DMS53 treated with DMSO at 0.1 percent for 48 hours (cell line): ENCODE data around the gene HELQ.
"Not testable (repeated sequence)": the region's sequence is repeated elsewhere in the genome, so short reads cannot be mapped to it uniquely, and the experiment has no call there.

Experiments
- DNase-seq: peaks from one replicate; lab custom pipeline; 2025; ENCODE audit not compliant: unreplicated experiment; lab: John Stamatoyannopoulos, UW

HELQ gene

DNA sequence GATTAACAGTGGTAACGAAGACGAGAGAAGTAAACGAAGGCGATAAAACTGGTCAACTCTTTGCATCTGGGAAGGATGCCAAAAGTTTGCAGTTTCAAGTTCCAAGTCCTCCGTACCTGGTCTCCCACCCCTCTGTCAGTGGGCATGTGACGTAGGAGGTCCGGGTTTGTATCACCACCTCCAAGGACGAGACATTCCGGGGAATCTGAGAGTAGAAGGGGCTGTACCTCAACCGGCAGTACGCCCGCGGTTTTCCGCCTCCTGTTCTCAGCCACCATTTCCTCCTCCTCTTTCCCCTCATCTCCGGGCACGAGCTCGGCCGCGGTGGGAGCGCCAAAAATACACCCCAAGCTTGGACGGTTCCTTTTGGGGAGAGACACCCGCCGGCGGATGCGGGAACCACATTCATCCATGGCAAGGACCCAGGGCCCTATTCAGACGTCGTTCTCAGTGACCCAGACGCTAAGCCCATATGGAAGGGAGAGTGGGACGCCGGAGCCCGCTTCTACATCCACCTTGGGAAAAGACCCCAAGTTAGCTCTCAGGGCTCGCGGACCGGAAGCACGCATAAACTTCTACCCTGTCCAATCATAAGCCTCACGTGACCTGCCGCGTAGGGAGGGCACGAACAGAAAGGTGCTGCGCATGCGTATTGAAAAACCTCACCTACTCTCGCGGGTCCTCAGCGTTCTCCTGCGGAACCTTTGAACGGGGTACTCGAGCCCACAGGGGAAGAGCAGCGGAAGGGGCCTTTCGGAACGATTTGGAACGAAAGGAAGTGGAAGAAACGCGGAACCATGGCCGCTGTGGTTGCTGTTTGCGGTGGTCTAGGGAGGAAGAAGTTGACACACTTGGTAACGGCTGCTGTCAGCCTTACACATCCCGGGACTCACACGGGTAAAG, at the start of gene HELQ, which contains the start of gene MRPS18C:
HELQ (minus strand) TSS at position 543 of the 903 bp plus-strand sequence; CDS start at position 413, 130 bp downstream.
MRPS18C (plus strand) TSS at position 778 of the 903 bp plus-strand sequence; CDS start at position 798, 20 bp downstream.
- peak; percentile 93 for DNase-seq

- no peak for DNase-seq
Observed at GRCh38 chr4:83504996-83505395, 49.4 kb upstream of the HELQ start.

DNA sequence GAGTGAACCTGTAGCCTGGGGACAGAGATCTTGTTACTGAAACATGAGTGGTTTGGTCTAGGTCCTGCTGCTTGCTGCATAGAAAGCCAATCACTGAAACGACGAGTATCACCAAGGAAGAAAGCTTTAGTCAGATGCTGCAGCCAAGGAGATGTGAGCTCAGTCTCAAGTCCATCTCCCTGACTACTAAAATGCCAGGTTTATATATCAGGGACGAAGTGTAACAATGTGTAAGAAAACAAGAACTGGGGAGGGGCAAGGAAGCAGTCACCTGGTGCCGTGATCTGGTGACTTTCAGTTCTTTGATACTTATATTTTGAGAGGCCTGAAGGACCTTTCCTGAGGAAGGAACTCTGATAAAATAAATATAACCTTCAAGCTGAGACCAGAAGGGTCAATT, 48.9 kb upstream of the HELQ start:
- no peak for DNase-seq

GRCh38 chr4:83503974-83504373, 48.4 kb upstream of the HELQ start:
- no peak for DNase-seq

DNA sequence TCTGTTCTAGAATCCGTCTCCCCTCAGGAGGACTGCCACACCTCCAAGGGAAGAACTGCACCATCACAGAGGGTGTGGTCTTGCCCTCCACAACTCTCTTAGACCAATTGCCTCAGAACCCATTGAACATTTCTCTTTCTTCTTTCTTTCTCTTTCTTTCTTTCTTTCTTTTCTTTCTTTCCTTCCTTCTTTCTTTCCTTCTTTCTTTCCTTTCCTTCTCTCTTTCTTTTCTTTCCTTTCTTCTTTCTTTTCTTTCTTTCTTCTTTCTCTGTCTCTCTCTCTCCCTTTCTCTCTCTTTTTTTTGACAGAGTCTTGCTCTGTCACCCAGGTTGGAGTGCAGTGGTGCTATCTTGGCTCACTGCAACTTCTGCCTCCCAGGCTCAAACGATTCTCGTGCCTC, 46.0 kb upstream of the HELQ start:
- not testable (repeated sequence) for DNase-seq

- no peak for DNase-seq
Observed at GRCh38 chr4:83498187-83498586, 42.6 kb upstream of the HELQ start.

DNA sequence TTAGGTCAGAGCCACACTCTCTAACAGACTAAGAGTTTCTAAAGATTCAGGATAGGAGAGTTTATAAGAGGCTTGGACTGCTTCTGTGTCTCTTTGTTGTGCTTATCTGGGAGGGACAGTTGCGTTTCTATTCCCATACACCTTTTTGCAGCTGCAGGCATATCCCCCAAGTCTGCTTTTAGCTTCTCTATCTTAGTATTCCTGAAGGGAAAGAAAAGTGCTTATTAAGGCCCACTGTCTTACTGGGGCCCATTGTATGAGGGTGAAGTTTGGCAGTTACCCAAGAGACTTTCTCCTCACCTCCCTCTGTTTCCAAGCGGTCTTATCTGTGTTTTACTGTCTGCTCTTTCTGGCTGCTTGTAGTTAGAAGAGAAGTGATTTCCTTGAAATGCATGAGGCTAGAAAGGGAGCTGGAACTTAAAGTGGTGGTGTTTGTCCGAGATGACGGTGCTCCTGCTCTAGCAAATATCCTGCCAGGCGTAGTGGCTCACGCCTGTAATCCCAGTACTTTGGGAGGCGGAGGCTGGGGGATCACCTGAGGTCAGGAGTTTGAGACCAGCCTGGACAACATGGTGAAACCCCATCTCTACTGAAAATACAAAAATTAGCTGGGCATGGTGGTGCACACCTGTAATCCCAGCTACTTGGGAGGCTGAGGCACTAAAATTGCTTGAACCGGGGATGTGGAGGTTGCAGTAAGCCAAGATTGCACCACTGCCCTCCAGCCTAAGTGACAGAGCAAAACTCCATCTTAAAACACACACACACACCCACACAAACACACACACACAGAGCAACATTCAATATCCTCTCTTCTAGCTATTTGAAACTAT, 40.7 kb upstream of the HELQ start:
- not testable (repeated sequence) for DNase-seq

GRCh38 chr4:83490876-83491450, 35.3 kb upstream of the HELQ start:
- peak; percentile 3 for DNase-seq

DNA sequence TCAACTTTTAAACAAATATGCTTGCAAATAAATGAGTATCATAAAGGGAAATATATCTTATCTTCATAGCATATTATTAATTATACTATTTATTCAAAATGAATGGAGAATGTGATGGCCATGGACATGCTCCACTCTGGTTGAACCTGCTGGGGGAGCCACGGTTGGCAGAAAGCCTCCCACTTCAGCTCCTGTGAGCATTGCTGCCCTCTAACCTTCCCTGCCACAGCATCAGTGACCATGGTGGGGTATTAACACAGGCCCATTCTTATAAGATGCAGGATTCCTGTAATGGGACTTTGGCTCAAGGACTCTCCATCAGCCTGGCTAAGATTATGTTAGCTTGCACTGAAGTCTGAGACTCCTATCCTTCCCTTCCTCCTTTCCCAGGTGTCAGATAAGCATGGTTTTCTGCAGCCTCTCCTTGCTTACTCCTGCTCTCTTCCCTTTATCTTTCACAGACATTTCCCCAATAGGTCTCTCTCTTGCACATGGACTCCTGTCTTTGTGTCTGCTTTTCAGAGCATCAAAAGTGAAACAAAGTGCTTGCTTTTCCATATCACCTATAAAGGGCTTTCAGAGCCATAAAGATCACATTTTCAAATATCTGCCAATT, 34.2 kb upstream of the HELQ start:
- DNase-seq = no peak

DNA sequence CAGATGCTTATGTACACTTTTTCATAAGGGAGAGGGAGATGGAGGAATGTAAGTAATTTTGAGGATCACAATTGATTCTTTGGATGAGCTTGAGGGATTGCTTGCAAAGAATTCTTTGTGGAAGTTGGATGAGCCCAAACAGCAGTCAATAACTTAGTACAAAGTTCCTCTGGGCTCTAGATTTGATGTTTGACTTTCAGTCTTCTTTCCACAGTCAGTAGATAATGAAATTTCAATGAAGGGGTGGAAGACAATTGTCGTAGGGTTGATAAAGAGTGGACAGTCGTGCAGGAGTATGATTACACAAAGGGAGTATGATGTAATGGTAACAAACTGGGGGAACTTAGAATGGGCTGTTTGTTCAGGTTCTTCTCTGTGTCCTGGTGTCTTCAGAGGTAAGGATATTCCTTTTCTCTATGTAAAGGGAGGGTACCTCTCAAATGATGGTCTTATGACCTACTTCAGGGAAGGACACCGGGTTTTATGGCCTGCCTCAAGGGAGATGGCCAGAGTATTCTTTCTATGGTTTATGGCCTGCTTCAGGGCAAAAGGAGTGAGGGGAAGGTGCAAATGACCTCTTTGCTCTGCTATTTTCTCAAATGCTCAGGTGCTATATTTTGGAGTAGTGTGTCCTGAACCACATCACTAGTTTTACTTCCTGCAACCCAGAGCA, 31.0 kb upstream of the HELQ start:
- DNase-seq = no peak

- DNase-seq = peak; percentile 73
Observed at GRCh38 chr4:83484500-83485461, 29.2 kb upstream of the HELQ start, which contains the start of gene ABRAXAS1. Gene ABRAXAS1 (minus strand): TSS chr4:83485100. CDS start chr4:83485072, 28 bp downstream.

DNA sequence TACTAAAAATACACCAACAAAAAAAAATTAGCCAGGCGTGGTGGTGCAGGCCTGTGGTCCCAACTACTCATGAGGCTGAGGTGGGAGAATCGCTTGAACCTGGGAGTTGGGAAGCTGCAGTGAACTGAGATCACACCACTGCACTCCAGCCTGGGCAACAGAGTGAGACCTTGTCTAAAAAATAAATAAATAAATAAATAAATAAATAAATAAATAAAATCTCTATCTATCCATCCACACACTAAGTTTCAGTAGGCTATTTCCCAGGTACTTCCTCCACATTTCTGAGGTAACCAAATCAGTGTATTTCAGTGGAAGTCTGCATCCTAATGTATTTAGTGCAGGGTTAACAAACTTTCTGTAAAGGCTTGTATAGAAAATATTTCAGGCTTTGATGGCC, 18.3 kb upstream of the HELQ start:
- no peak for DNase-seq

GRCh38 chr4:83473423-83473822, 17.8 kb upstream of the HELQ start:
- no peak for DNase-seq

DNA sequence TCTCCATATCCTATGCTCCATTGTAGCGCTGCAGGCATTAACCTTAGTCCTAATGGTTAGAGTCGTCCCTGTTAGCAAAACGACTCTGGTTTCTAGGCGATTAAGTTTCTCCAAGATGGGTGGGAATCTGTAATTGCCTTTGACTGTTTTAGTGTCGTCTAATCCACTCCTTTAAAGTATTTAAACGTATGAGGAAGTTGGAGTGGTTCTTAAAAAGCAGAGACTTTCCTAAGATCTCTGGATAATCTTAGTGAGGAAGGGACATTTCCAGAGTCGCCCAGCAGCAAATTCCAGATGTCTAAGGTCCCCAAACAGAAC, 520 bp upstream of the HELQ start:
- DNase-seq = no peak

DNA sequence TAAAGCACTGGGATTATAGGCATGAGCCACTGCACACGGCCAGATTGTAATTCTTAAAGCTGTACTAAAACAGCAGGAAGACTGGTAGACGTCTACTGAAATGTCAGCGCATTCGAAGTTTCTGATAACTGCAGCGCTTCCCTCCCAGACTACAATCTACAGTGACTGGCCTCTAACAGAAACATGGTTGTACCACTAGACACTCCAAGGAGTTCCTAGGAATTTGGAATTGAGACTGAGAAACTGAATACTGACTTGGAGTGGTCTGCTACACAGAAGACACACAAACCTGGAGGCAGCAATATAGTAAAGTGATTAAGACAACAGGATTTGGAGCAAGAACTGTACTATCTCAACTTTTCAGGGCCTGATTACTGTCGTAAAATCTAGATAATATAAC, 937 bp downstream of the HELQ start:
- DNase-seq = no peak

GRCh38 chr4:83449009-83449408, 6.6 kb downstream of the HELQ start:
- DNase-seq = no peak

- DNase-seq = no peak
Observed at GRCh38 chr4:83440899-83441298, 14.7 kb downstream of the HELQ start.

GRCh38 chr4:83440148-83440814, 15.3 kb downstream of the HELQ start:
- no peak for DNase-seq

DNA sequence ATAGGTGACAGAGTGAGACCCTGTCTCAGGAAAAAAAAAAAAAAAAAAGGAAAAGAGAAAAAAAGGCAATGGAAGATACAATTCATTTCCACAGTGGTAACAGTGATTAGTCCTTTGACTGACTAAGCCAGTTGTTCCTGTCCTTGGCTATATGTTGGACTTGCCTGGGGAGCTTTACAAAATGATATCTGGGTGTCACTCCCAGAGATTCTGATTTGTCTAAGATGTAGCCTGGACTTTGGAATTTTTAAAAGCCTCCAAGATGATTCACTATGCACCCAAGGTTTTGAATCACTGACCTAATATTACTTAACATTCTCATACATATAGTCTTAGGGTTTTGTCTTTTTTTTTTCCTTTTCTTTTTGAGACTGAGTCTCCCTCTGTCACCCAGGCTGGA, 16.9 kb downstream of the HELQ start:
- DNase-seq = no peak
